ENCODE data around the gene EPHA2. TPM values are rescaled to one million over a fixed set of nuclear protein-coding genes. Genes with fewer than 3 reads are reported as not detected.

The EPHA2 gene
- total RNA-seq, 1 experiment from 2014 or later, result 91.6 TPM

- no peak for DNase-seq (ENCODE audit: low spot score)
- Histone ChIP-seq H3K4me1 (ENCODE audit: insufficient read depth, low read length, poor library complexity, severe bottlenecking) (peaks cover 24% of the 10 kb centered on the region), H3K27me3 (replicated peaks; ENCODE audit: insufficient read depth, low read depth, low read length, poor library complexity) (no peaks in the 10 kb centered on the region), H3K9me3 (ENCODE audit: low read depth, low read length, poor library complexity, severe bottlenecking) (no peaks in the 10 kb centered on the region), H3K27ac (ENCODE audit: low read depth, low read length, poor library complexity, severe bottlenecking) (peak overlapping the region; percentile 42), H3K4me3 (ENCODE audit: low read depth, low read length, poor library complexity, severe bottlenecking) (no peak overlapping the region), H3K36me3 (ENCODE audit: insufficient read depth, low read length, poor library complexity, severe bottlenecking) (no peaks in the 10 kb centered on the region)
- CTCF ChIA-PET, result no interaction called here
- intact Hi-C loops (cut with micrococcal nuclease; ENCODE audit: unreplicated experiment), result no loop called here
- POLR2A ChIA-PET (ENCODE audit: low non-redundant PET), result no interaction called here
- TF ChIP-seq CTCF (conservative IDR thresholded peaks at IDR 0.05; ENCODE audit: low read depth, low read length) (no peak), EZH2 (IDR thresholded peaks at IDR 0.05; ENCODE audit: borderline replicate concordance, low read depth, low read length, poor library complexity, severe bottlenecking) (no peak)
- BruUV-seq (replicated peaks), result no TSS peak
Observed at GRCh38 chr1:16161717-16162116, 5.8 kb upstream of the EPHA2 start.

GRCh38 chr1:16158993-16159831, 3.3 kb upstream of the EPHA2 start:
- BruUV-seq (replicated peaks), result no TSS peak
- TF ChIP-seq CTCF (conservative IDR thresholded peaks at IDR 0.05; ENCODE audit: low read depth, low read length) (no peak), EZH2 (IDR thresholded peaks at IDR 0.05; ENCODE audit: borderline replicate concordance, low read depth, low read length, poor library complexity, severe bottlenecking) (no peak)
- no peak for DNase-seq (ENCODE audit: low spot score)
- ChIA-PET POLR2A (ENCODE audit: low non-redundant PET) (no interaction called here), CTCF (no interaction called here)
- Histone ChIP-seq H3K27ac (ENCODE audit: low read depth, low read length, poor library complexity, severe bottlenecking) (no peak overlapping the region), H3K36me3 (ENCODE audit: insufficient read depth, low read length, poor library complexity, severe bottlenecking) (no peaks in the 10 kb centered on the region), H3K4me3 (ENCODE audit: low read depth, low read length, poor library complexity, severe bottlenecking) (no peak overlapping the region), H3K4me1 (ENCODE audit: insufficient read depth, low read length, poor library complexity, severe bottlenecking) (peaks cover 28% of the 10 kb centered on the region), H3K27me3 (replicated peaks; ENCODE audit: insufficient read depth, low read depth, low read length, poor library complexity) (no peaks in the 10 kb centered on the region), H3K9me3 (ENCODE audit: low read depth, low read length, poor library complexity, severe bottlenecking) (no peaks in the 10 kb centered on the region)
- intact Hi-C loops (cut with micrococcal nuclease; ENCODE audit: unreplicated experiment), result no loop called here

- H3K4me3 ChIP-seq (ENCODE audit: low read depth, low read length, poor library complexity, severe bottlenecking), result no peak overlapping the region
- ChIA-PET CTCF (no interaction called here), POLR2A (ENCODE audit: low non-redundant PET) (no interaction called here)
- intact Hi-C loops (cut with micrococcal nuclease; ENCODE audit: unreplicated experiment), result no loop called here
- no peak overlapping the region for H3K27ac ChIP-seq (ENCODE audit: low read depth, low read length, poor library complexity, severe bottlenecking)
- no peaks in the 10 kb centered on the region for H3K27me3 ChIP-seq (replicated peaks; ENCODE audit: insufficient read depth, low read depth, low read length, poor library complexity)
- no peak for TF ChIP-seq EZH2 (IDR thresholded peaks at IDR 0.05; ENCODE audit: borderline replicate concordance, low read depth, low read length, poor library complexity, severe bottlenecking)
- no peak for TF ChIP-seq CTCF (conservative IDR thresholded peaks at IDR 0.05; ENCODE audit: low read depth, low read length)
- H3K36me3 ChIP-seq (ENCODE audit: insufficient read depth, low read length, poor library complexity, severe bottlenecking), result no peaks in the 10 kb centered on the region
- peaks cover 34% of the 10 kb centered on the region for H3K4me1 ChIP-seq (ENCODE audit: insufficient read depth, low read length, poor library complexity, severe bottlenecking)
- no peak for DNase-seq (ENCODE audit: low spot score)
- no TSS peak for BruUV-seq (replicated peaks)
- no peaks in the 10 kb centered on the region for H3K9me3 ChIP-seq (ENCODE audit: low read depth, low read length, poor library complexity, severe bottlenecking)
Observed at GRCh38 chr1:16158025-16158424, 2.2 kb upstream of the EPHA2 start.
